AG04450 (cell line): ENCODE measurements around the gene PGS1. TPM values are rescaled to one million over a fixed set of nuclear protein-coding genes. Genes with fewer than 3 reads are reported as not detected.

Source experiments
- CTCF ChIA-PET: fragments of 300-600, 350-600 bp; formaldehyde crosslinking; extraction: SDS; loops from one replicate; lab custom pipeline; 2022; ENCODE audit warnings: antibody characterized with exemption, inconsistent platforms; lab: Charles Lee
- POLR2A ChIA-PET: fragments of 350-600 bp; formaldehyde crosslinking; extraction: SDS; loops from one replicate; lab custom pipeline; 2021; ENCODE audit warnings: antibody characterized with exemption, inconsistent platforms; lab: Yijun Ruan, JAX
- DNase-seq: peaks from one replicate; pipeline ENCODE4 v3.0.0-alpha.2; 2011; ENCODE audit warnings: low read depth, low spot score
- H3K27ac ChIP-seq: one replicate; pipeline ENCODE4 v1.5.1; 2012; ENCODE audit warnings: low read depth, low read length, control low read depth
- H3K27me3 ChIP-seq: one replicate; pipeline ENCODE4 v1.6.0; 2012; ENCODE audit warnings: low read length; ENCODE audit not compliant: control insufficient read depth, insufficient read depth
- H3K4me3 ChIP-seq: 2 replicates; pipeline ENCODE4 v1.5.1; 2011; ENCODE audit warnings: mild to moderate bottlenecking, low read depth, low read length, control low read depth
- H3K9me3 ChIP-seq: 2 replicates; pipeline ENCODE4 v1.5.1; 2012; ENCODE audit warnings: low read length; ENCODE audit not compliant: control insufficient read depth, insufficient read depth
- CTCF ChIP-seq: IDR thresholded peaks from 2 replicates; pipeline ENCODE4 v1.5.1; 2011; ENCODE audit warnings: low read depth, low read length, control low read depth, inconsistent platforms
- polyA plus RNA-seq: library from polyadenylated mRNA; depleted of rRNA; stranded (reverse); fragments of >200 nt; gene quantifications from 2 replicates; pipeline ENCODE4 v1.2.3, GENCODE V29; 2011

PGS1 gene
- polyA plus RNA-seq, 1 experiment, result 31.0 TPM

GRCh38 chr17:78347453-78347852 is 31.0 kb upstream of the PGS1 start:
- CTCF ChIA-PET, result interaction anchor here (1.0 kb wide), 1 partner anchor 75 kb away, joined by 3 read pairs; no protein-coding TSS in a partner anchor

GRCh38 chr17:78348055-78348770 is 30.2 kb upstream of the PGS1 start:
- DNase-seq, result no peak
- Histone ChIP-seq H3K27ac (no peak overlapping the region), H3K27me3 (no peaks in the 10 kb centered on the region), H3K4me3 (no peak overlapping the region), H3K9me3 (no peaks in the 10 kb centered on the region; the same call in 1 of the 2 replicates)
- CTCF ChIA-PET, result interaction anchor here (1.0 kb wide), 1 partner anchor 74 kb away, joined by 3 read pairs; no protein-coding TSS in a partner anchor
- TF ChIP-seq CTCF, result no peak
- POLR2A ChIA-PET, result interaction anchor here (0.7 kb wide), 1 partner anchor 99 kb away, joined by 3 read pairs; no protein-coding TSS in a partner anchor

More at GRCh38 chr17:78347453-78347852, 31.0 kb upstream of the PGS1 start:
- no peak for DNase-seq
- Histone ChIP-seq H3K27ac (no peak overlapping the region), H3K9me3 (no peaks in the 10 kb centered on the region; the same call in 1 of the 2 replicates), H3K4me3 (no peak overlapping the region), H3K27me3 (no peaks in the 10 kb centered on the region)
- POLR2A ChIA-PET, result interaction anchor here (0.6 to 0.7 kb wide), 2 partner anchors 98 to 1016 kb away, joined by 3 to 4 read pairs; no protein-coding TSS in a partner anchor
- no peak for TF ChIP-seq CTCF

- Histone ChIP-seq H3K27ac (no peak overlapping the region), H3K9me3 (no peaks in the 10 kb centered on the region), H3K4me3 (no peak overlapping the region), H3K27me3 (no peaks in the 10 kb centered on the region)
- CTCF ChIA-PET, result no interaction called here
- POLR2A ChIA-PET, result no interaction called here
- TF ChIP-seq CTCF, result 0 out of 2 replicates have a peak, but pooled peaks have one; percentile 12
- no peak for DNase-seq
Measured at GRCh38 chr17:78349891-78350642, 28.4 kb upstream of the PGS1 start.

- H3K4me3 ChIP-seq, result no peak overlapping the region
- TF ChIP-seq CTCF, result peak; percentile 28; the same call in 1 of the 2 replicates
- POLR2A ChIA-PET, result interaction anchor here (0.6 to 1.3 kb wide), 10 partner anchors 8 to 59 kb away, joined by 3 to 11 read pairs (median 5); partner anchors contain the start of gene SOCS3
- H3K27me3 ChIP-seq, result no peaks in the 10 kb centered on the region
- CTCF ChIA-PET, result no interaction called here
- peak overlapping the region; percentile 90 for H3K27ac ChIP-seq
- peak; percentile 99 for DNase-seq
- H3K9me3 ChIP-seq, result no peaks in the 10 kb centered on the region
Measured at GRCh38 chr17:78351449-78352006, 26.9 kb upstream of the PGS1 start.
